Sigmoid colon (tissue), 4 donors: ENCODE results near the gene DNAJB14.
A peak's percentile ranks its signal among the peaks of the same experiment; 100 is the strongest.

Source experiments
- CTCF ChIP-seq, 4 experiments: fragments of 450-650 bp in 3 of 4; fragments of 200-600 bp in 1 of 4; IDR thresholded peaks; one replicate each; pipeline ENCODE4 v1.5.1; 2016 to 2019; ENCODE audit warnings: antibody characterized with exemption in 4 of 4, mild to moderate bottlenecking in 3 of 4, moderate library complexity in 2 of 4
- EP300 ChIP-seq, 4 donors: sonication (generic); formaldehyde crosslinking; IDR thresholded peaks; one replicate each; pipeline ENCODE4 v1.6.1; 2017; ENCODE audit warnings: antibody characterized with exemption in 4 of 4
- POLR2AphosphoS5 ChIP-seq, 4 donors: sonication (generic); formaldehyde crosslinking; IDR thresholded peaks; one replicate each; pipeline ENCODE4 v1.6.1; 2017; ENCODE audit warnings: antibody characterized with exemption in 4 of 4

GRCh38 chr4:99868126-99868596 lies 78.3 kb downstream of the DNAJB14 start:
- TF ChIP-seq CTCF (IDR thresholded peaks at IDR 0.05) (no peak), POLR2AphosphoS5 (IDR thresholded peaks at IDR 0.05) (peak in 3 of 4 donors; percentile 20 to 55 (median 26)), EP300 (IDR thresholded peaks at IDR 0.05) (no peak)
